Mucosa of stomach (tissue), 1 donor: Measurements from ENCODE around the gene SPOCK2.

ENCODE experiments used
- H3K27me3 ChIP-seq: one replicate; pipeline ENCODE4 v1.7.0; 2013; ENCODE audit warnings: mild to moderate bottlenecking, low read length; ENCODE audit not compliant: control insufficient read depth, insufficient read depth
- H3K36me3 ChIP-seq: one replicate; pipeline ENCODE4 v1.7.0; 2013; ENCODE audit warnings: low read length; ENCODE audit not compliant: control insufficient read depth, insufficient read depth
- H3K4me1 ChIP-seq: one replicate; pipeline ENCODE4 v1.7.0; 2013; ENCODE audit warnings: mild to moderate bottlenecking, low read length; ENCODE audit not compliant: control insufficient read depth, insufficient read depth
- H3K4me3 ChIP-seq: one replicate; pipeline ENCODE4 v1.7.0; 2013; ENCODE audit warnings: low read length
- H3K9ac ChIP-seq: one replicate; pipeline ENCODE4 v1.7.0; 2013; ENCODE audit warnings: mild to moderate bottlenecking, low read length, moderate library complexity
- H3K9me3 ChIP-seq: one replicate; pipeline ENCODE4 v1.7.0; 2013; ENCODE audit warnings: mild to moderate bottlenecking, low read length, moderate library complexity; ENCODE audit not compliant: control insufficient read depth
- donor health status: Pancreatic carcinoma.

SPOCK2 gene

GRCh38 chr10:72093450-72093849 is 5.1 kb upstream of the SPOCK2 start:
- Histone ChIP-seq H3K4me1 (peaks cover 14% of the 10 kb centered on the region), H3K9ac (no peak overlapping the region), H3K27me3 (peaks cover 20% of the 10 kb centered on the region), H3K4me3 (no peak overlapping the region), H3K9me3 (no peaks in the 10 kb centered on the region), H3K36me3 (no peaks in the 10 kb centered on the region)

- Histone ChIP-seq H3K4me1 (peaks cover 19% of the 10 kb centered on the region), H3K9ac (no peak overlapping the region), H3K27me3 (peaks cover 24% of the 10 kb centered on the region), H3K36me3 (no peaks in the 10 kb centered on the region), H3K9me3 (no peaks in the 10 kb centered on the region), H3K4me3 (no peak overlapping the region)
Measured at GRCh38 chr10:72092987-72093386, 4.6 kb upstream of the SPOCK2 start.

GRCh38 chr10:72092171-72092924 is 4.0 kb upstream of the SPOCK2 start:
- Histone ChIP-seq H3K9me3 (no peaks in the 10 kb centered on the region), H3K36me3 (no peaks in the 10 kb centered on the region), H3K4me1 (peaks cover 26% of the 10 kb centered on the region), H3K4me3 (no peak overlapping the region), H3K27me3 (peaks cover 31% of the 10 kb centered on the region), H3K9ac (no peak overlapping the region)

GRCh38 chr10:72090326-72090725 is 2.0 kb upstream of the SPOCK2 start:
- Histone ChIP-seq H3K27me3 (peaks cover 44% of the 10 kb centered on the region), H3K4me3 (no peak overlapping the region), H3K9me3 (no peaks in the 10 kb centered on the region), H3K4me1 (peaks cover 20% of the 10 kb centered on the region), H3K36me3 (no peaks in the 10 kb centered on the region), H3K9ac (no peak overlapping the region)

GRCh38 chr10:72089618-72090017 is 1.3 kb upstream of the SPOCK2 start:
- Histone ChIP-seq H3K4me3 (no peak overlapping the region), H3K9ac (no peak overlapping the region), H3K36me3 (no peaks in the 10 kb centered on the region), H3K4me1 (peaks cover 20% of the 10 kb centered on the region), H3K27me3 (peaks cover 48% of the 10 kb centered on the region), H3K9me3 (no peaks in the 10 kb centered on the region)

- H3K4me3 ChIP-seq, result no peak overlapping the region
- peak overlapping the region; percentile 12 for H3K9ac ChIP-seq
- H3K27me3 ChIP-seq, result peaks cover 48% of the 10 kb centered on the region
- H3K9me3 ChIP-seq, result no peaks in the 10 kb centered on the region
- H3K36me3 ChIP-seq, result no peaks in the 10 kb centered on the region
- peaks cover 20% of the 10 kb centered on the region for H3K4me1 ChIP-seq
Measured at GRCh38 chr10:72088889-72089575, 681 bp upstream of the SPOCK2 start.

- Histone ChIP-seq H3K36me3 (no peaks in the 10 kb centered on the region), H3K9ac (peak overlapping the region; percentile 12), H3K4me1 (peaks cover 20% of the 10 kb centered on the region), H3K27me3 (peaks cover 48% of the 10 kb centered on the region), H3K4me3 (no peak overlapping the region), H3K9me3 (no peaks in the 10 kb centered on the region)
Measured at GRCh38 chr10:72087392-72087968, 871 bp downstream of the SPOCK2 start.

- Histone ChIP-seq H3K27me3 (peaks cover 48% of the 10 kb centered on the region), H3K4me3 (no peak overlapping the region), H3K9ac (peak overlapping the region; percentile 12), H3K36me3 (no peaks in the 10 kb centered on the region), H3K9me3 (no peaks in the 10 kb centered on the region), H3K4me1 (peaks cover 24% of the 10 kb centered on the region)
Measured at GRCh38 chr10:72086466-72087391, 1.6 kb downstream of the SPOCK2 start.

GRCh38 chr10:72085864-72086465 is 2.4 kb downstream of the SPOCK2 start:
- Histone ChIP-seq H3K27me3 (peaks cover 48% of the 10 kb centered on the region), H3K9me3 (no peaks in the 10 kb centered on the region), H3K9ac (no peak overlapping the region), H3K4me3 (no peak overlapping the region), H3K36me3 (no peaks in the 10 kb centered on the region), H3K4me1 (peaks cover 24% of the 10 kb centered on the region)

GRCh38 chr10:72085166-72085565 is 3.2 kb downstream of the SPOCK2 start:
- Histone ChIP-seq H3K9ac (no peak overlapping the region), H3K4me3 (no peak overlapping the region), H3K9me3 (no peaks in the 10 kb centered on the region), H3K4me1 (peaks cover 24% of the 10 kb centered on the region), H3K27me3 (peaks cover 47% of the 10 kb centered on the region), H3K36me3 (no peaks in the 10 kb centered on the region)

- Histone ChIP-seq H3K4me3 (no peak overlapping the region), H3K9ac (no peak overlapping the region), H3K27me3 (peaks cover 36% of the 10 kb centered on the region), H3K36me3 (no peaks in the 10 kb centered on the region), H3K4me1 (peaks cover 22% of the 10 kb centered on the region), H3K9me3 (no peaks in the 10 kb centered on the region)
Measured at GRCh38 chr10:72083790-72084459, 4.4 kb downstream of the SPOCK2 start.
